Measurements from ENCODE around the gene FAM50A. TPM values are rescaled to one million over a fixed set of nuclear protein-coding genes. Genes with fewer than 3 reads are reported as not detected.

Gene FAM50A, protein sequence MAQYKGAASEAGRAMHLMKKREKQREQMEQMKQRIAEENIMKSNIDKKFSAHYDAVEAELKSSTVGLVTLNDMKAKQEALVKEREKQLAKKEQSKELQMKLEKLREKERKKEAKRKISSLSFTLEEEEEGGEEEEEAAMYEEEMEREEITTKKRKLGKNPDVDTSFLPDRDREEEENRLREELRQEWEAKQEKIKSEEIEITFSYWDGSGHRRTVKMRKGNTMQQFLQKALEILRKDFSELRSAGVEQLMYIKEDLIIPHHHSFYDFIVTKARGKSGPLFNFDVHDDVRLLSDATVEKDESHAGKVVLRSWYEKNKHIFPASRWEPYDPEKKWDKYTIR
- 10 to 100 TPM; 29.0 to 37.2 TPM for total RNA-seq

DNA sequence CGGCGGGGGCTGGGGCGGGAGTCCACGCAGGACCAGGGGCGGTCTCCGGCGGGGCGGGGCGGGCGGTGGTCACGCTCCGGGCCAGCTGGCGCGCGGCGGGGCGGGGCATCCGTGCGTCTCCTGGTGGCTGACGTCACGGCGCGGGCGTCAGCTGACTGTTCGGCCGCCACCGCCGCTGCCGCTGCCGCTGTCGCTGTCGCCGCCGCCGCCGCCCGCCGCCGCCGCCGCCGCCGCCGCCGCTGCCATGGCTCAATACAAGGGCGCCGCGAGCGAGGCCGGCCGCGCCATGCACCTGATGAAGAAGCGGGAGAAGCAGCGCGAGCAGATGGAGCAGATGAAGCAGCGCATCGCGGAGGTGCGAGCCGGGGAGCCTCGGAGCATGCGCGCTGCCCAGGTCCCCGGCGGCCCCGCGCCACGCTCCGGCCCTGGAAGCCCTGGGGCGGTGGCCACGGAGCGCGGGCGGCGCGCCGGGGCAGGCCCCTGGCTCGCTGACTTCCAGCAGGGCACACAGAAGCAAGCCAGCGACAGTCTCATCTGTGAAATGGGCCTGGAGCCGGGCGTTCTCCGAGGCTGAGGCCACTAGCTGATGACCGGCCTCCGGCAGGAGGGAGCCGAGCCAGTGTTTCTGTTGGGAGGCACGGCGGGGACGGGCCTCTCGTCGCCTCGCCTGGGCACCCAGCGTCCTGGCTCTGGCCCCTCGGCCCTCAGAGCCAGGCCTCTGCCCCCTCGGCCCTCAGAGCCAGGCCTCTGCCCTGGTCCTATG, at the start of gene FAM50A:
Gene FAM50A (plus strand): TSS at position 150 of the 763 bp plus-strand sequence. CDS start 95 bp downstream, at position 245.

DNA sequence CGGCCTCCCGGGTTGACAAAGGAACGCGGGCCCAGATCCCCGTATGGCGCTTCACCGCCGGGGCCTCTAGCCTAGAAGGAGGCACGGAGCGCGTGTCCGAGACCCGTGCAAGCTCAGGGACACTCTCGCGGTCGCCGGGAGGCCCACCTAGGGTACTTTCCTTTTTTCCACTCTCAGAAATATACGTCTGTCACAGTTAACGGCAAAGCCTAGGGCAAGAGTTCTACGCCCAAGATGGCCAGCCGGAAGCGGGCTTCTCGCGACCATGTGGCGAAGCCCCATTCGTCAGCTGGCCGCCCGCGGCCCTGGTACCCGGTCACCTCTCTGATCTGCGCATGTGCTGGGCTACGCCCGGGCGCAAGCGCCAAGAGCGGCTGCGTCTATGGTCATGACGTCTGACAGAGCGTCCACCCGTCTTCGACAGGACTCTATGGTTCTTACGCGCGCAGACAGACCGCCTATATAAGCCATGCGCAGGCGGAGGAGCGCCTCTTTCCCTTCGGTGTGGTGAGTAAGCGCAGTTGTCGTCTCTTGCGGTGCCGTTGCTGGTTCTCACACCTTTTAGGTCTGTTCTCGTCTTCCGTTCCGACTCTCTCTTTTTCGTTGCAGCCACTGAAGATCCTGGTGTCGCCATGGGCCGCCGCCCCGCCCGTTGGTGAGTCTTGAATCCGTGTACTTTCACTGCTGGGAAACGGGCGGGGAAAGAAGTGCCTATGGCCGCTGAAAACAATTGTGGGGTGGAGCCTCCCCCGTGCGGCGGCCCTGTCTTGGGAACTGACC, 45.9 kb upstream of the FAM50A start, which contains the start of gene RPL10:
Gene RPL10 (plus strand): TSS at position 490 of the 780 bp plus-strand sequence. CDS start 143 bp downstream, at position 633.

DNA sequence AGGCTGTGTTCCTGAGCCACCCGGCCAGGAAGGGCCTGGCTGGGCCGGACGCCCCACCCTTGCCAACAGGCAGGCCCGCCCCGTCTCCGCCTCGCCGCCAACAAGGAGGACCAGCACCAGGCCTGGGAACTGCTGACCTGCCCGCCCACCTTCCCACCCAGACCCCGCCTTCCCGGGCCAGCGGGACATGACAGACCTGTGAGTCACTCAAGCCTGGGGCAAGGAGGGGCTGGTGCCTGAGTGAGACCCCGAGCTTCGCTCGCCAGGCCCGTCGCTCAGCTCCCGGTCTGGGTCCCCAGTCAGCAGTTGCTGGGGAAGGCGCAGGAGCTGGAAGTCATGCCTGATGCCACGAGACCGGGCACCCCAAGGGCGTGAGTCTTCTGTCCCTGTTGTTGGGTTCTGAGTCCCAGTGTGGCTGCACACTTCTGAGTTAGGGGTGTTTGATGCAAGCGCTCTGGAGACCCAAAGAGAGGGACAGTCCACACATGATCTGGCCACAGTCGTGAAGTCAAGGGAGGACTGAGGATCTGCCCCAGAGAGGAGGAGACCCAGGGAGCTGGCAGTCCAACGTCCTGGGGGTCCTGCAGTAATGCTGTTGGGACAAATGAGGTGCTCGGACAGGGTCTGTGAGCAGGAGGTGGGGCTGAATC, 34.6 kb upstream of the FAM50A start, which contains the start of gene DNASE1L1:
Gene DNASE1L1 (minus strand): TSS at position 33 of the 650 bp plus-strand sequence. CDS start 3,686 bp downstream, outside the sequence.

DNA sequence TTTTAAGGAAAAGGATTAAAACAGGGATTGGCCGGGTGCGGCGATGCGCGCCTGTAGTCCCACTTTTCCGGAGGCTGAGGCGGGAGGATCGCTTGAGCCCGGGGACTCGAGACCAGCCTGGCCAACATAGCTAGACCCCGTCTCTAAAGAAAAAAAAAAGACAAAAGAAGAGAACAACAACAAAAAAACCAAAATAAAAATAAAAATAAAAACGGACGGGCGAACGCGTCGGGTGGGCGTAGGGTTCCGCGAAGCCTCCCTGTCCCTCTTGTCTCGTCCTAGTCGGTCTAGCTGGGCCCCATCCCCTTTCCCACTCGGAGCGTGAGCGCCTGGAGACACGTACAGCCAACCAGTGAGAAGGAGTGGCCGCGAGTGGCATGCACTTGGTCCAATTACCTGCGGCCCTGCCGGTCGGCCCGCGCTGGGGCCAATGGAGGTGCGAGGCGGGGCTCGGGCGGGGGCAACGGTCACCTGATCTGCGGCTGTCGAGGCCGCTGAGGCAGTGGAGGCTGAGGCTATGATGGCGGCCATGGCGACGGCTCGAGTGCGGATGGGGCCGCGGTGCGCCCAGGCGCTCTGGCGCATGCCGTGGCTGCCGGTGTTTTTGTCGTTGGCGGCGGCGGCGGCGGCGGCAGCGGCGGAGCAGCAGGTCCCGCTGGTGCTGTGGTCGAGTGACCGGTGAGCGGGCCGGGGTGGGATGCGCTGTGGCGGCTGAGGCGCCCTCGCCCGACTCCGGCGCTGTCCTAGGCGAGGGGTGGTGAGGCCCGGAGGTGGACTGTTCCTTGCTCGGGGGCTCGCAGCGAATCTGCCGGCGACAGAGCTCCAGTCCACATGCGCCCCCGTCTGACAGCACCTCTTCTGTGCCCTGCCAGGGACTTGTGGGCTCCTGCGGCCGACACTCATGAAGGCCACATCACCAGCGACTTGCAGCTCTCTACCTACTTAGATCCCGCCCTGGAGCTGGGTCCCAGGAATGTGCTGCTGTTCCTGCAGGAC, 15.5 kb upstream of the FAM50A start, which contains the start of gene ATP6AP1:
Gene ATP6AP1 (plus strand): TSS at position 502 of the 996 bp plus-strand sequence. CDS start 16 bp downstream, at position 518.

DNA sequence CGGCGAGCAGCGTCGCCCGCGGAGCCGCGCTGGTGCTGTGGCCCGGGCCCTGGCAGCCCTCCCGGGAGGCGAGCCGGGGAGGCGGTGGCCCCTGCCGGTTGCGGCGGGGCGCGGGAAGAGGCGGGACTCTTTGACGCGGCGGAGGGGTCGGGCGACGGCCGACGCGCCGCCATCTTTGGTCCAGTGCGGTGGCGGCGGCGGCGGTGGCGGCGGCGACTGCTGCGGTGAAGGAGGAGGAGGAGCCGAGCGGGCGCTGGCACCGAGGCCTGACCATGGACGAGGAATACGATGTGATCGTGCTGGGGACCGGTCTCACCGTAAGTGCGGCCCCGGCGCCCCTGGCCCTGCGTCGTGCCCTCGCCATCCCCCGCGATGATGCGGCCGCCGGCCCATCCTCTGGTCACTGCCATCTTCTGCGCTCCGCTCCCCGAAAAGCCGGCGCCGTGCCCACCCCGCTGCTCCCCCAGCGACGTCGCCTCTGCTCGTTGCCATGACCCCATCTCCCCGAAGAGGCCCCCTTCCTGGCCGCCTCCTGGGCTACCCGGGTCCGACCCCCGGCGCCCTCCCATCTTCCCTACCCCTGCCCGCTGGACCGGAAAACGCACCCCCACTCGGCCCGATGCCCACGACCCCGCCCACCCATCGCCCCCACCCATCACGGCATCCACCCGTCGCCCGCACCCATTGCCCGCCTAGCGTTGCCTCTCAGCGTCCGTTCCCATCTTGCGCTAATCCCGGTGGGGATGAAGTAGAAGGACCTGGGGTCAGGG, 6.8 kb upstream of the FAM50A start, which contains the start of gene GDI1:
Gene GDI1 (plus strand): TSS at position 172 of the 770 bp plus-strand sequence. CDS start 101 bp downstream, at position 273.

DNA sequence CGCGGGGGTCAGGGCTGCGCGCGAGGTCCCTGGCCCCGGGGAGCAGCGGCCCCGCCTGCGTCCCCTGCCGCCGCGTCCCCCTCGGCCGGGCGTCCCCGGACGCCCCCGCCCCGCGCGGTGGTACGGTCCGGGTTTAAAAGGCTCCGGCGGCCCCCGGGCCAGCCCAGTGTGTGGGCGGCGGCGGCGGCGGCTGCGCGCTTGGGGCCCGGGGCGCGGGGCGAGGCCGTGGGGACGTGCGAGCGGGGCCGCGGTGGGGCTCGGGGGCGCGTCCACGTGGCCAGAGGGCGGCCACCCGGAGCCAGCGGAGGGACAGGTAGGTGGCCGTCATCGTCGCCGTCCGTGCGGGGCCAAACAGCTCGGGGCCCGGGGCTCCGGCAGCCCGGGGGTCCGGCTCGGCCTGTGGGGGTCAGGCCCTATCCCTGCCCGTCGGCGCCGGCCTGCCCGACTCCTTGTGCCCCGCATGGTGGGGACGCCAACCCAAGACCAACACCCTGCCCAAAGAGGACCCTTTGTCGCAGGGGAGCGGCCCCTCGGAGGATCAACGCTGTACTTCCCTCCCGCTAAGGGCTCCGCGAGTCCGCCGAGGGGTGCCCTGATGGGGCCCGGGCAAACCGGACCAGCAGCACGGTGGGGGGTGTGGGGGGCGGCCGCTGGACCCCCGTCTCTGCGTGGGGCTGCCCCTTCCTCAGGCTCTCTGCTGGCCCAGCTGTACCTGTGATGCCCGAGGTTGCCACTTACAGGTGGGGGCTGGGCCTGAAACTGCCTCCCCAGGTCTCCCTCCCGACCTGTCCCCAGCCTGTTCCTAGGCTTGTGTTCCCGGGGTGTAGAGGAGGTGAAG, 14.4 kb downstream of the FAM50A start, which contains the start of gene PLXNA3:
Gene PLXNA3 (plus strand): TSS at position 166 of the 838 bp plus-strand sequence. CDS start 1,903 bp downstream, outside the sequence.

DNA sequence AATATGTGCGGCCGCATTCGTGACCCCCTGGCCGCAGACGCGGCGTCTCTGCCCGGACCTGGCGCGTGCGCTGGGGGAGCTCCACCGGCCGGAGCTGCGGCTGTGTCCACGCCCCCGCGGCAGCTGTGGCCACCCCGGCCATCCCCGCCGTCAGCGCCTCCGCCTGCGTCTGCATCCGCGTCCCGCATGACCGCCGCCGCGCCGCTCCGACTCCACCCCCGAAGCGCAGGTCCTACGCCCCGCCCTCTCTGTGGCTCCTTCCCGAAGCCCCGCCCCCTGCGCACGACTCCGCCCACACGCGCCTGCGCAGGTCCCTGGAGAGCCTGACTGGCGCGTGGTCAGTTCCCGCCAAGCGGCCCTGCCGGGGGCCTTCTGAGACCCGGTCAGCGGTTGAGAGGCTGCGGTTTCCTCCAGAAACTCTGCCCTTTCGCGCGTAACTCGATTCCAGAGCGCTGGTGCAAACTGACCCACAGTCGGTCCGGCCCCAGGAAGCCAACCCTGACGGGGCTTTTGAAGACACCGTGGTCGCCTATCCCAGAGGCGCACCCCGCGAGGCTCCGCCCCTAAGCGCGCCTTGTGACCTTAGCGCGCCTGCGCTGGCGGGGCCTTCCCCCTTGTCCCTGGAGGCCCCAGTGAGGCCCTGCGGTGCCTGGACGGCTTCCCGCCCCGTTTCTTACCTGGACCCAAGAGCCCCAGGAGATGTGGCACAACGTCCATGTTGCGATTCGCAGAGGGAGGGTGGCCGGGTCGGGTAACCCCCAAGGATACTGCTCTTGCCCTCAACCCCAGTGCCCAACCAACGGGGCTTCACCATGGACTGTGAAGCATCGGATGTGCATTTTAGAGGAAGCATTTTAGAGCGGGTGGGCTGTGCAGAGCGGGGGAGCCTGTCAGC, 35.0 kb downstream of the FAM50A start, which contains the start of gene LAGE3:
Gene LAGE3 (minus strand): TSS at position 554 of the 895 bp plus-strand sequence. CDS start 366 bp downstream, at position 188.

DNA sequence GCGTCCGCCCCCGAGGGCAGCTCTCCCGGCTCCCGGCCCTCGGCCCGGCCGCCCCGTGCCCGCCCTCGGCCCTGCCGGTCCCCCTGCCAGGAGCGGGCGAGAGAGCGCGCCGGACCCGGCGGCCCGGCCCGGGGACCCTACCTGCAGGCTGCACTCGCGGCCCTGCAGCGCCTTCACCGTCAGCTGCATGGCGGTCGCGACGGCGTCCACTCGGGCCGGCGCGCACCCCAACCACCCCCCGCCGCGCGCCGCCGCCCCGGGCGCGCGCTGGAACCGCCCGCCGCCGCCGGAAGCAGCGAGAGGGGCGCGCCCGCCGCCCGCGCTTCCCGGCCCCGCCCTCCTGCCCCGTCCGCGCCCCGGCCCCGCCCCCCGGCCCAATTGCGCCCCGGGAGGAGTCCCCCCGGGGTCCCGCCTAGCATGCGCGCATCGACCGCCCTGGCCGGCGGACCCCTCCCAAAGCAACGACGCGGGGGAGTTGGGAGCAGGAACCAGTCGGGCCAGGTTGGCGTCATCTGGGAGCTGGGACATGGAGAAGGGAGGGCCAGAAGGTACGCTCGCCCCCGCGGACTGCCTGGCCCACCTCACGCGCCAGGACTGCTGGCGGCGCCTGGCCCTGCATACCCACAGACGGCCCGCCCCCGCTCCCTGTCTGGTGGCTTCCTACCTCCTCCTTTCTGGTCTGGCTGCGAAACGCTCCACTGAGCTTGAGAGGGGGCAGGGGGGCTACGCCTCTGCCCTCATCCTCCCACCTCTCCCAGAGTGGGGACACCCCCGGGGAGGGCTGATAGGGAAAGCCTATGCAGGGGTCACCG, 42.7 kb downstream of the FAM50A start, which contains the start of gene UBL4A:
Gene UBL4A (minus strand): TSS at position 220 of the 812 bp plus-strand sequence. CDS start 31 bp downstream, at position 189.

DNA sequence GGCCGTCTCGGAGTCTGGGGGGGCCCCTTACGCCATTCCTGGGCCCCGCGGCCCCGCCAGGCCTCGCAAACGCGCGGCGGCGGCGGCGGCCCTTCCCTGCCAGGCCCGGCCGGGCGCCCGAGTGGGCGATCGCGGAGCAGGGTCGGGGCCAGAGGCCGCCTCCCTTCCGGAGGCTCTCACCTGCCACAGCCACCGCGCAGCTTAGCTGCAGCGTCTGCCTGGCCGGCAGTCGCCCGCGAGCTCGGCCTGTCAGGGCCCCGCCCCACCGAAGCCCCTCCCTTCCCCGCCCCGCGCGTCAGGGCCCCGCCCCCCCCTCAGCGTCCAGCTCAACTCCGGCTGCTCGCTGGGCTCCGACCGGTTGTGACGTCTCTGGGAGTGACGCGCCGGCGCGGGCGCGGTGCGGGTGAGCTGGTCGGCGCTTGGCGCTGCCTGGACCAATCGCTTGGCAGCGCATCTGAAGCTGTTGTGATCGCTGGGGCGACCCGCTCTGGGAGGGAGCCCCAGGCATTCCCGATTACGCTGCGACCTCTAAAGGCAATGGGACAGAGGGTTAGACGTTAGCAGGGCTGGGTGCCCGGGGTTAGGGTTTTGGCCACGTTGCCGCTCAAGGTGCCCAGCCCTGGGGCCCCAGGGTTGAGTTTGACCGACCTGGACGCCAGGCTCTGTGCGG, 46.6 kb downstream of the FAM50A start, which contains the start of gene SLC10A3:
Gene SLC10A3 (minus strand): TSS at position 216 of the 670 bp plus-strand sequence. CDS start 1,689 bp downstream, outside the sequence.

Small RNAs within 50 kb of the gene (small RNA-seq; reads per million reads assigned to genes)
- gene MIR6858 (0 reads per million in 2 donors), gene RN7SL697P (0 reads per million in 2 donors), gene SNORA70 (0 reads per million in 2 donors)

Other genes with a start within 250 kb of the FAM50A start
- not detected for gene OPN1MW2, start 224.4 kb upstream of the FAM50A start, total RNA-seq
- gene OPN1MW3, start 186.6 kb upstream of the FAM50A start, total RNA-seq: not detected
- not detected for gene TEX28, start 149.0 kb upstream of the FAM50A start, total RNA-seq
- not detected for gene TKTL1, start 148.3 kb upstream of the FAM50A start, total RNA-seq
- gene FLNA, start 69.5 kb upstream of the FAM50A start, total RNA-seq: 100 to 1,000 TPM; 765 to 976 TPM
- 10 to 100 TPM; 27.5 to 42.0 TPM for gene EMD, start 64.8 kb upstream of the FAM50A start, total RNA-seq
- gene RPL10, start 45.8 kb upstream of the FAM50A start, total RNA-seq: 1,000 to 10,000 TPM in 1 of 2 donors, 100 to 1,000 TPM in 1; 813 to 1,193 TPM
- 10 to 100 TPM; 28.6 to 31.3 TPM for gene DNASE1L1, start 34.9 kb upstream of the FAM50A start, total RNA-seq
- gene TAFAZZIN, start 32.6 kb upstream of the FAM50A start, total RNA-seq: 10 to 100 TPM; 27.0 to 29.6 TPM
- 100 to 1,000 TPM in 1 of 2 donors, 10 to 100 TPM in 1; 76.6 to 118 TPM for gene ATP6AP1, start 15.5 kb upstream of the FAM50A start, total RNA-seq
- 100 to 1,000 TPM in 1 of 2 donors, 10 to 100 TPM in 1; 98.1 to 105 TPM for gene GDI1, start 7.0 kb upstream of the FAM50A start, total RNA-seq
- 1 to 10 TPM; 1.7 to 8.3 TPM for gene PLXNA3, start 14.1 kb downstream of the FAM50A start, total RNA-seq
- 10 to 100 TPM; 25.5 to 33.6 TPM for gene LAGE3, start 35.1 kb downstream of the FAM50A start, total RNA-seq
- 10 to 100 TPM; 36.1 to 59.6 TPM for gene UBL4A, start 42.5 kb downstream of the FAM50A start, total RNA-seq
- 10 to 100 TPM in 1 of 2 donors, 1 to 10 TPM in 1; 5.2 to 10.7 TPM for gene SLC10A3, start 46.5 kb downstream of the FAM50A start, total RNA-seq
- 10 to 100 TPM; 20.6 to 21.7 TPM for gene FAM3A, start 72.1 kb downstream of the FAM50A start, total RNA-seq
- gene G6PD, start 102.7 kb downstream of the FAM50A start, total RNA-seq: 100 to 1,000 TPM; 145 to 171 TPM
- 10 to 100 TPM; 12.0 to 15.3 TPM for gene IKBKG, start 103.5 kb downstream of the FAM50A start, total RNA-seq
- gene CTAG1A, start 141.0 kb downstream of the FAM50A start, total RNA-seq: not detected
- not detected for gene CTAG1B, start 175.1 kb downstream of the FAM50A start, total RNA-seq
- gene CTAG2, start 209.4 kb downstream of the FAM50A start, total RNA-seq: not detected

All from melanocyte of skin (primary cell).